HG03108 (cell line): Measurements from ENCODE around the gene NSFL1C.

ENCODE experiments used
- ATAC-seq: cut with Tn5 transposase; IDR thresholded peaks from one replicate; pipeline ENCODE4 v1.9.1; 2021; ENCODE audit warnings: moderate library complexity; ENCODE audit not compliant: unreplicated experiment

The NSFL1C gene

DNA sequence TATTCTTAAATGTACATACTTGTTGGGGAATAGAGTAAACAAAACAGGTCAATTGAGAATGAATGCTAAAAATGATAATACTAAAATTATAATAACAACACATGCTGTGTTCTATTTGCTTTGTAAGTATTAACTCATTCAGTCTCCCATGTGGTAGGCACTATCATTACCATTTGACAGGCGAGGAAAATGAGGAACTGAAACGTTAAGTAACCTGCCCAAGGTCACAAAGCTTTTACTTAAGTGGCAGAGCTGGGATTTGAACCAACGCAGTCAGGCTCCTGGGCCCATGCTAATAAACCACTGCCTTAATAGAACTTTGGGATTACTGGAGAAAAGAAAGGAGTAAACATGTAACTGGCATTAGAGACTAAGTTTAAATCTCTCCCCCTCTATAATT is 3.8 kb downstream of the NSFL1C start:
- no peak for ATAC-seq

DNA sequence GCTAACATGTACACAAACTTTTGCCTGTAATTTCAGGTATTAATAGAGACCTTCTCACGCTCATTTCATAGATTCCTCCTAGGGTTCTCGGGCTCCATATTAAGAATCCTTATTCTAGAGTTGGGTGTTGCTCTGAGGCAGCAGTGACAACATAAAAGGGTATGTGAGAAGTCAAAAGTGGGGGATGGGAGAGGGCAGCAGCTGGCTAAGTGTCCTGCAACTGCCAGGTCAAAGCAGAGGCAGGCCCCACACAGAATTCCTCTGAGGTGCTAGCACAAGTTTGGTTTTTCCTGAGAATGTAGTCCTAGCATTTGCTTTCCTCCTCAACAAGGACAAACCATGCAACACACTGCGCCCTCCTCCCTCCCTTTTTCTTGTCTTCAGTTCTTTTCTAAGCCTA is 4.6 kb downstream of the NSFL1C start:
- ATAC-seq = no peak

DNA sequence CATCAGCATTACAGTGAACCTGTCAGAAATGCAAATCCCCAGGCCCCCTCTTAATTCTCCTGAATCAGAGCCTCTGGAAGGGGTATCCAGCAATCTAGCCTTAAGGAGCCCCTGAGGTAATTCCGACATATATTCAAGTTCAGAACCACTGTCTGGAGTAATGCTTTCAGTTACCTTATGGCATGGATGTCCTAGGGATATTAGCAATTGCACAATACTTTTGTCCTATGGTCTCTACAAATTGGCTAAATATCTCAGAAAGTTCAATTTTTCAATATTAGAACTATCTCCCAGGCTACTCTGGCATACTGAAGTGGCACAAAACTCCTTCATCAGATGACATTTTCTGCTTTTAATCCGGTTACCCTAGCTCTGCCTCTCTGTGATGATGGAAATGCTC is 6.4 kb downstream of the NSFL1C start:
- ATAC-seq = no peak

DNA sequence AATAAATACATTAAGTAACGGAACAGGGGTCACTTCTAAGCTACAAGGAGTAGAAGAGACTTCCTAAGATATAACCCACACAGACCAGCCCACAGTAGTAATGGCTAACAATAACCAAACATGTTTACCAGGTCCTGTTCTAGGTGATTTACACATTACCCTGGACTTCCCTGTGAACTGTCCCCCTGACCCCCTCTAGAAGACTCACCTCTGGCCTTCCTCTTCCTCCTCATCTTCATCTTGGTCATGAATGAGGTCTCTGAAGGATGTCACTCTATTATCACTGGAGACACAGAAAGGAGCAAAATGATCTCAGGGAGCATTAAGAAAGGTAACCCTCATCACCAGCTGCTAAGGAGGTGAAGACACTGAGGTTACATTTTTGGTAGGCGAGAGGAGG is 8.7 kb downstream of the NSFL1C start:
- ATAC-seq = no peak

DNA sequence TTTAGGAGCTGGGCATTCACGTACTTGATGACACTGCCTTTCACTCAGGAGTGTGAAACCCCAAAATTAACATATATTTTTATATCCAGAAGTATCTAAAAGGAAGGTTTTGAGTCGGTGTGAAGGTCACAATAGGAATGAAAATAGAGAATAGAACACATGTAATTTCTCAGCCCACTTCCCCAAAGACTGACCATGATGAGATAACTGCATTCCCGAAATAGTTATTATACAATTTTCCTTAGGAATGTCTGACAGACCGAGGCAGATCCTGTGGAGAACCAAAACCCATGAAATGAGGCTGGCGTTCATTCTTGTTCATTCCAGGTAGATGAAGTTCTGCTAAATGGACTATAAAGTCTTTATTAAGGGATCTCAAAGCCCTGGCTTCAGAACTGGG is 10.3 kb downstream of the NSFL1C start:
- no peak for ATAC-seq

DNA sequence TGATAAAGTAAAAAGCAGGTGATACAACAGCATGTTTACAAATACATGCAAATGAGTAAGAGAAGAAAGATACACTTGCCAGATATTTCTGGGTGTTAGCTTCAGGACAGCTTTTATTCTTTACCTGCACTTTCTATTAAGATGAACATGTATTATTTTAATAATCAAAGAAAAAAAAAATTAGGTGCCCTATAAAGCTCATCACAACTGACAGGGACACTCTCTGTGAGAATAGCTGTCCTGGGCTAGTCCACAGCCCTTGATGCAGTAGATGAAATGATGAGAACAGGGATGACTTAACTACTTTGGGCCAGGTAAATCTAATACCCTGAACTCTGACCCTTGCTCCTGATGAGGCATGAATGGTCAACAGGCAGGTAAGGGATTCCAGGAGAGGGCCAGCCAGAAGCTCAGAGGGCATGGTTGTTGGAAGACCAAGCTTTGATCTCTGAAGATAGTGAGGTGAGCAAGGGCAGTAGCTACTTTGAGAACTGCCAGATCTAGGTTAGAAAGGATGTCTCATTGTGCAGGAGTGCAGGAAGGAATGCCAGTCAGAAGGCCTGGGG is 15.6 kb downstream of the NSFL1C start:
- ATAC-seq = no peak

DNA sequence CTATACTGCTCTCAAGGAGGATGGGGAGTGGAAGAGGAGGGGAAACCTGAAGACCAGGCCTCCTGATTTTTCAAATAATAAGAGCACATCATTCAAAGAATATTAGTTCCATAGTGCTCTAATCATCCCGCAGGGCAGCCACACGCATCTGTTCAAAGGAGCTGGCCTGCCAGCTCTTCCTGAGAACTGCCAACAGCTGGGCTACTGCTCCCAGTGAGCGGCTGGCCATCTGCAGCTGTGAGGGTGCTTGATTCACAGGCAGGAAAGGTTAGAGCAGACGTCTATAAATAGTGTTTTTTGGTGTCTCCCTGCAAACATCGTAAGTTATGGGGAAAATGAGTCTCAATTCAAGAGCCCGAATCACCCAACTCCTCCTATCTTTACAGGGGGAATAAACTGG is 17.3 kb downstream of the NSFL1C start:
- no peak for ATAC-seq

DNA sequence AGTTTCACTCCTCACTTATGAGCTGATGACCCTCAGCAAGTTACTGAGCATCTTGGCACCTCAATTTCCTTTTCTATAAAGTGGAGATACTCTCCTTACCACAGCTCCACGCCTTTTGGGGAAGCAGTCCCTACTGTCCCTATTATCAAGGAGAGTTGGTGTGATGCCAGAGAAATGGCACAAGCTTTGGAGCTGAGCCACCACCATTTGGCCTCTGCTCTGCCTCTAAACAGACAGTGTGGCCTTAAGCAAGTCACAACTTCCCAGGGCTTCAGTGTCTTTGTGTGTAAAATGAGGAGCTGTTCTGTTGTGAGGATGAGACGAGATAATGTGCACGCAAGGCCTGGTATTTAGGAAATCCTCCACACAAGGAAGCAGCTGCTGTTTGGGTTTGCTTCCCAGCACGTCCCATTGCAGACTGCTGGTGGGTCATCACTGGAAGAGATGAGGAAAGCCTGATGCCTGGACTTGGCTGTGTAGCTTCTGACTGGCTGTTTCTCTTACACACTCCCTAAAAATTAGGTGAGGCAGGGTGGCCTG is 18.5 kb downstream of the NSFL1C start:
- ATAC-seq = no peak

DNA sequence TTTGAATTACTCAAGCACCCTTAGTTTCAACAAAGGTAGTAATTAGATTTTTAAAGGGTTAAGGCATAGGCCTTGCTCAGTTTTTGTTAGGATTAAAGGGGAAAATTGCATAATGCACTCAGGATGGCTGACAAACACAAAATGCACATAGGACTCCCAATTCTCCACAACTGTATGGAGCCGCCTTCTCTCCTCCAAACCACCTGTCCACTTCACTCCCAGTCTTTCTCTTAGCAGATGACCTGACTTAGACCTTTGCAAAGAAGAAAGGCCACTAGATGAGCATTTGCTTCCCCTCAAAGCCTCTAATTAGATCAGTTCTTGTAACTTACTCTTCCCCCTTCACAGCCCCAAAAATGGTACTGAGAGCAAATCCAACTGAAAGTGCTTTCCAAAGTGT is 20.1 kb downstream of the NSFL1C start:
- ATAC-seq = no peak

DNA sequence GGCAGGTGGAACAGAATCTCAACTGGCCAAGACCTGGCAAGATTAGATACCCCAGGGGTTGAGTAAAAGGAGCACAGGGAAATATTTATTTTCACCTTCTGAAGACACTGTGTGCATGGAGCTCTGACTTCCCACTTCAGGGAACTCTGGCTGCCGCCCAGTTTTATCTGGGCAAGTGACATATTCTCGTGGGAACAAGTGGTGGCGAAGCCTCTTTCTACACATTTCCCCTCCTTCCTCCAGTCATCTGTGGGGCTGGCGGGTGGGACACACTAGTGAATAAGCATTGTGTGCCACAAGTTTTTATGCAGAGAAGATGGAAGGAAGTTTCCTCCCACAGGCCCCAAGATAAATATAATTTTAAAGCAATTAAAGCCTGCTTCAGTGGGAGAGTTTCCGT is 23.6 kb downstream of the NSFL1C start:
- no peak for ATAC-seq

DNA sequence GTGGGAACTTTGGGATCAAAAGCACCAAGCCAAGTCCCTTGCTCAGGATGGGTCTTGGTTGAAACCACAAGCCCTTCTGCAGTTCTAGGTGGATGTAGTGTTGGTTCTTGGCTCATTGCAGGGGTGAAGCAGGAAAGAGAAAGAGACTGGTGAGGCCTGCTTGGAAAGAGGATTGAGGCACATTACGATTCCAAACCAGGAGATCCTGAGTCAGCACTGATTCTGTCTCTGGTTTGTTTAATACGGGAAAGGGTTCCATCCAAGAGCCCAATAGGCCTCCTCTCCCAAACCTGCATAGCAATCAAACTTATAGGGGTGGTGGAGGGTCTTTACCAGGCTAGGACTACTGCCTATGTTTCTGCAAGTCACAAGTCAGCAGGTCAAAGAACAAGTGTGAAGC is 24.3 kb downstream of the NSFL1C start:
- ATAC-seq = no peak

DNA sequence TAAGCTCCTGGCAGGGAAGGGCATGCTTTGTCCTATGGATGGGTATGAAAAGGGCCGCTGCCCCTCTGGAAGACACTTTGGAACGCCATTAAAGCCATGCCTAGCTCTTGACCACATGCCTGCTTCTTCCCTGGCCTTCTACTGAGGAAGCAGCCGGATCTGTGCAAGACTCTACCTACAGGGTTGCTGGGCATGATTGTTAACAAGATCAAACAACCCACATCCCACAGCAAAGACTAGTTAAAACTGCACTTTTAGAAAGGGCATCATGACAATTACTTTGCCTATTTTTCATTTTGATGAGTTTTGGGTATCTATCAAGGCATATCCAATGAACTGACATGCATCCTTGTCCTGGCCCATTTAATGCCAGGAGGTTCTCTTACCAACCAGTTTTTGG is 25.5 kb downstream of the NSFL1C start:
- ATAC-seq = no peak

DNA sequence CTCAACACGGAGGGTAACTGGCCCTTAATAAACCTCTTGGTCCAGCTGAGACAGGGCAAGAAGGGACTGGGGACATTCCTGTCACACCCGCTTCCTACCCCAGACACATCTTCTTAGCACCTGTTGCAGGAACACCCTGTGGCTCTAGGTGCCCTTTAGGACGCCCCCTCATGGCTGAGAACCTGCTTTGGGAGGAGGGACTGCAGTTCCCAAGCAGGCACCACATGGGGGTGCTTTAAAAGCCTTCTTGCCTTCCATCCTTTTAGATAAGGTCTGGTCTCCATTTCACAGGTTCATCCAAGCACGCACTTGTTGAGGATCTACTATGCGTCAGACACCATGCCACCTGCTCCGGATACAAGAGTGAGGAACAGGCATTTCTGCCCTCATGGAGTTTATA is 26.6 kb downstream of the NSFL1C start:
- no peak for ATAC-seq

DNA sequence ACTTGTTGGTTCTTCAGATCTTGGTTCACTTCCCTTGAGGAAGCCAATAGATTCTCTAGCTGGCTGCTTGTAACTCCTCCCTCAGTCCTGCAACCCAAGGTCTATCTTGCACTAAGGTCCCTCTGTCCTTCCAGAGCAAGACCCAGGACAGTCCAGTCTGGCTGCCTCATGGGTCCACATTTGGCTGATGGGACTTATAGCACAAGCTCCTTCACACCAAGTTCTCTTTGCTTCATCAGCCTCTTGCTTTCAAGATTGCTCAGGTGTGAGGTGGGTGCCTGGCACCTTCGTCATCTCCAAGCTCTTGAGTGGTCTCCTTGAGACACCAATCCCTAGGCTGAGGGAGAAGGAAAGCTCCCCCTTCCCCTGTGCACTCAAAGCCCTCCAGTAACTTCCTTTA is 28.3 kb downstream of the NSFL1C start:
- ATAC-seq = no peak

DNA sequence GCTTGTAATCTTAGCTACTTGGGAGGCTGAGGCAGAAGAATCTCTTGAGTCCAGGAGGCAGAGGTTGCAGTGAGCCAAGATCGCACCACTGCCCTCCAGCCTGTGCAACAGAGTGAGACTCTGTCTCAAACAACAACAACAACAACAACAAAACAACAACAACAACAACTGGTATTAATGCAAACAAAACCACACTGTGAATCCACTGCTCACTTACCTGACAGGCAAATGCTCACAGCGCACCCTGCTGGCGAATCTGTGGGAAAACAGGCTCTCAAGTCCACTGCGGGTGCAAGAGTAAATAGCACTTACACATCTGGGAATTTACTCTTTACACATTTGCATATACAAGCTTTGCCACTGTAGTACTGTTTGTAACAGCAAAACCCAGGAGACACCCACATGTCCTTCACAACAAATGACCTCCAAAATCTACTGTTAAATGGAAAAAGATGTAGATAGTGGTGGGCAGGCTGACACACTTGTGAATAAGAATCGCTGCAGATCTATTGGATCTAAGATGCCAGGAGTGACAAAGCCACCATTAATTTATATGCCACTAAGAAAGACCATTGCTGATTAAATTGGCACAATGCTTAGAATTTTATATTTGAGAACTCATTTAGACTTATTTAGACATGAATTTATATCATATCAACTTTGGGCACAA is 29.3 kb downstream of the NSFL1C start:
- no peak for ATAC-seq

DNA sequence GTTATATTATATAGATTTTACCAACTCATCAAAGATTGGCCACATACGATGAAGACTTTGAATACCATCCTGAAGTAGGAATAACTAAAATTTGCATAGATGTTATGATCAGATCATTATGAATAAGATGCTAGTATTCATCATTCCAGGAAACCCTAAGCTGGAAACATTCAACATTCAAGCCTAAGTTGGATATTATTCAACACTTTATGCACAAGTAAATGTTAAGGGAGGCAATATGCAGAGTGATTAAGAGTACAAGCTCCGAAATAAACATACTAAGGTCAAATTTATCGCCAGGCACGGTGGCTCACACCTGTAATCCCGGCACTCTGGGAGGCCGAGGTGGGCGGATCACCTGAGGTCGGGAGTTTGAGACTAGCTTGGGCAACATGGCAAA is 30.4 kb downstream of the NSFL1C start:
- no peak for ATAC-seq

DNA sequence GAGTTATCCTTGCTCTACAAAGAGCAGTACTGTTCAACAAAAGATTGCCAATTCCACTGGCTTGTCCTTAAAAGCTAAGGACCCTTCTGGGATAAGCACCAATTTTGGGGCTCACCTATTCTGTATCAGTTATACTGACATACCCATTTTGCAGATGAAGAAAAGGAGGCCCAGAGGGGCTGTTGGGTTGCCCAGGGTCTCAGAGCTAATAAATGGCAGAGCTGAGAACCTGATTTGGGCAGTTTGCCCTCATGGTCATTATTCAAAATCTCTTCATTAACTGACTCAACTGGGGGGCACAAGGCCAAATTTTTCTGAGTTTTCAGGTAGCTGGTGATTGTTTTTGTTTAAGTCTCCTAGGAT is 31.3 kb downstream of the NSFL1C start:
- no peak for ATAC-seq

DNA sequence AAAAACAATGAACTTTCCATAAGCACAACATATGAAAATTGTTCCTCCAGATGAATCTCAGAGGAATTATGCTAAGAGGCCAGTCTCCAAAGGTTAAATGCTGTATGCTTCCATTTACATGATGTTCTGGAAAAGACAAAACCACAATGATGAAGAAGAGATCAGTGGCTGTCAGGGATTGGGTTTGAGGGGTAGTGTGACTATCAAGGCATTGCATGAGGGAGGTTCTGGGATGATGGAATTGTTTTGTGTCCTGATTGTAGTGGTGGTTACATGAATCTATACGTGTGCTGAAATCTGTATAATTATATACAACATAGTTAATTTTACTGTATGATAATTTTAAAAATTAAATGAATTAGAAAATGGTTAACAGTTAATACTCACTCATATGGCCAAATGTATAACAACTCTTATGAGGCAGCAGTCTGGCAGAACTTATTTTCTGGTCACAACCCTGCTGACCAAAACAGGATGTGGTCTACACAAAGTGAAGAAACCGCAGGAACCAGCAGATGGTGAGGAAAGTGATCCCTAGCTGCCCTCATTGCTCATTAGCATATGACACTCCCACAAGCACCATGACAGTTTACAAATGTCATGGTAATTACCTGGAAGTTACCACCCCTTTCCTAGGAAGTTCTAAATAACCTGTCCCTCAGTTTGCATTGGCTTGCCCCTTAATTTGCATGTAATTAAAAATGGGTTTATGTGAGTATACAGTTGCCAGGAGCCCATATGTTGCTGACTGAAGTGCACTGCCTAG is 31.9 kb downstream of the NSFL1C start:
- peak; percentile 93 for ATAC-seq

DNA sequence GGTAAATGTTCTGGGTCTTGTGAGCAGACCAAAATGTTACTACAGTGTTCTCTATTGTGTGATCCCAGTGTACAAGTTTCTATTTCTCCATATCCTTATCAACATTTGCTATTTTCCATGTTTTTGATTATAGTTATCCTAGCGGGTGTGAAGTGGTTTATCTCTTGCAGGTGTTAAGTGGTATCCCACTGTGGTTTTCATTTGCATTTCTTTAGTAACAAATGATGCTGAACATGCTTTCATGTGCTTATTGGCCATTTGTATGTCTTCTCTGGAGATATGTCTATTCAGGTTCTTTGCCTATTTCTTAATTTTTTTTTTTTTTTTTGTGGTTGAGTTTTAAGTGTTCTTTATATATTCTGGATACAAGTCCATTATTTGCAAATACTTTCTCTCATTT is 35.5 kb downstream of the NSFL1C start:
- ATAC-seq = no peak

DNA sequence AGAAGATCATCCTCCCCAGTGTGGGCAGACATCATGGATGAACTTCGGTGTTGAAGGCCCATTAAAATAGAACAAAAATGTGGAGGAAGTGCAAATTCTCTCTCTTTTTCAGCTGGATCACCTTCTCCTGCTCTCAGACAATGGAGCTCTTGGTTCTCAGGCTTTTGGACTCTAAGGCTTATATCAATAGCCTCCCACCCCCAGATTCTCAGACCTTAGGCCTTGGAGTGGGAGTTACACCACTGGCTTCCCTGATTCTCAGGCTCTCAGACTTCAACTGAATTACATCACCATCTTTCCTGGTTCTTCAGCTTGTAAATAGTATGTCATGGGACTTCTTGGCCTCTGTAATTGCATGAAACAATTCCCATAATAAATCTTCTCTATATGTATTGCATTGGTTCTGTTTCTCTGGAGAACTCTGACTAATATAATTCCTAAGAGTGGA is 36.6 kb downstream of the NSFL1C start:
- no peak for ATAC-seq

DNA sequence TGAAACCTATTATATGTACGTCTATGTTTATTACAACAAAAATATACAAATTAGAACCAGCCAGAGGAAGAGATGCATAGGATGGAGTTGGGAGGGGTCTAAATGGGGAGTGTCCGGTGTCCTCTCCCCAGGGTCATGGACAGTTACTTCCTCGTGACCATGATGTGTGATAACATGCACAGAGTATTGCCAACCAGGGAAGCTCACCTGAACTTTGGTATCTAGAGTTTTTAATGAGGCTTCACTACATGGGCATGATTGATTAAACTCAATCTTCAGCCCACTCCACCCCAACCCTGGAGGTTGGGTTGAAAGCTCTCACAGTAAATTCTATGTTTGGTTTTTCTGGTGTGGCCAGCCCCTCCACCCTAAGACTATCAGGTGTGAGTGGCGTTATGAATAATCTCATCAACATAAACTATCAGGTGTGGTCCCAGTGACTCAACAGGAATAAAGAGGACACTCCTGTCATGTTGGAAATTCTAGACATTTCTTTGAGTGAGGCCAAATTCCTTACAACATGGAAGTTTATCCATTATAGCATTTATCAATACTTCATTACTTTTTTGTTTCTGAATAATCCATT is 37.4 kb downstream of the NSFL1C start:
- no peak for ATAC-seq
